Stomach (tissue), 4 donors: ENCODE measurements around the gene PRDM9.

Experiments used
- EP300 ChIP-seq: sonication (generic); formaldehyde crosslinking; IDR thresholded peaks from one replicate; pipeline ENCODE4 v1.6.1; 2017; ENCODE audit warnings: antibody characterized with exemption
- POLR2A ChIP-seq, 4 donors: fragments of 450-650 bp; IDR thresholded peaks; one replicate each; pipeline ENCODE4 v1.6.1; 2016; ENCODE audit warnings: antibody characterized with exemption in 4 of 4, control low read depth in 2 of 4, mild to moderate bottlenecking in 1 of 4, moderate library complexity in 1 of 4
- POLR2AphosphoS5 ChIP-seq, 3 donors: sonication (generic); formaldehyde crosslinking; IDR thresholded peaks; one replicate each; pipeline ENCODE4 v1.6.1; 2016; ENCODE audit warnings: antibody characterized with exemption in 3 of 3
- TF ChIP-seq, protein P1 (sequence below), 7 experiments: fragments of 450-650 bp in 4 of 7; fragments of 200-600 bp in 3 of 7; sonication (generic) in 3 of 7; IDR thresholded peaks; one replicate each; pipeline ENCODE4 v1.5.1; 2016 to 2019; ENCODE audit warnings: antibody characterized with exemption in 7 of 7, control low read depth in 2 of 7, mild to moderate bottlenecking in 1 of 7

DNA sequence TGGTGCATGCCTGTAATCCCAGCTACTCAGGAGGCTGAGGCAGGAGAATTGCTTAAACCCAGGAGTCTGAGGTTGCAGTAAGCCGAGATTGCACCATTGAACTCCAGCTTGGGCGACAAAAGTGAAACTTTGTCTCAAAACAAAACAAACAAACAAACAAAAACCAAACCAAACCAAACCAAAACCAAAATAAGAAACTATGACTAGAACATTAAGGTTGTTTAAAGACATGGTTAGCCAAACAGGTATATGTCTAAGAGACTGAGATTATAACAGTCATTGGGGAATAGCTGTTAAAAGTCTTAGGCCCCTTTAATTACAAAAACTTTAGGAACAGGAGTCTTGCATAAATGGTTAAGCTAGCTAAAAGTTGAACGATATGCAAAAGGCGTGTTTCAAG is 63.6 kb downstream of the PRDM9 start:
- TF ChIP-seq EP300 = no peak
- TF ChIP-seq, protein P1, sequence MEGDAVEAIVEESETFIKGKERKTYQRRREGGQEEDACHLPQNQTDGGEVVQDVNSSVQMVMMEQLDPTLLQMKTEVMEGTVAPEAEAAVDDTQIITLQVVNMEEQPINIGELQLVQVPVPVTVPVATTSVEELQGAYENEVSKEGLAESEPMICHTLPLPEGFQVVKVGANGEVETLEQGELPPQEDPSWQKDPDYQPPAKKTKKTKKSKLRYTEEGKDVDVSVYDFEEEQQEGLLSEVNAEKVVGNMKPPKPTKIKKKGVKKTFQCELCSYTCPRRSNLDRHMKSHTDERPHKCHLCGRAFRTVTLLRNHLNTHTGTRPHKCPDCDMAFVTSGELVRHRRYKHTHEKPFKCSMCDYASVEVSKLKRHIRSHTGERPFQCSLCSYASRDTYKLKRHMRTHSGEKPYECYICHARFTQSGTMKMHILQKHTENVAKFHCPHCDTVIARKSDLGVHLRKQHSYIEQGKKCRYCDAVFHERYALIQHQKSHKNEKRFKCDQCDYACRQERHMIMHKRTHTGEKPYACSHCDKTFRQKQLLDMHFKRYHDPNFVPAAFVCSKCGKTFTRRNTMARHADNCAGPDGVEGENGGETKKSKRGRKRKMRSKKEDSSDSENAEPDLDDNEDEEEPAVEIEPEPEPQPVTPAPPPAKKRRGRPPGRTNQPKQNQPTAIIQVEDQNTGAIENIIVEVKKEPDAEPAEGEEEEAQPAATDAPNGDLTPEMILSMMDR (IDR thresholded peaks at IDR 0.05) = no peak
- TF ChIP-seq POLR2A (IDR thresholded peaks at IDR 0.05) = no peak
- no peak for TF ChIP-seq POLR2AphosphoS5 (IDR thresholded peaks at IDR 0.05)
